ENCODE results near the gene ISX.
"Not testable (repeated sequence)": the region's sequence is repeated elsewhere in the genome, so short reads cannot be mapped to it uniquely, and the experiment has no call there.

The ISX gene

GRCh38 chr22:35050038-35050437 lies 15.9 kb upstream of the ISX start:
- intact Hi-C loops (cut with DNase I); DNase-seq: not testable (repeated sequence)

- DNase-seq = no peak
- intact Hi-C loops (cut with DNase I) = no loop called here
Measured at GRCh38 chr22:35051013-35051535, 14.9 kb upstream of the ISX start.

- intact Hi-C loops (cut with DNase I) = no loop called here
- no peak for DNase-seq
Measured at GRCh38 chr22:35051791-35052190, 14.2 kb upstream of the ISX start.

GRCh38 chr22:35053060-35053835 lies 12.7 kb upstream of the ISX start:
- DNase-seq = no peak
- intact Hi-C loops (cut with DNase I) = no loop called here

GRCh38 chr22:35054064-35054463 lies 11.9 kb upstream of the ISX start:
- intact Hi-C loops (cut with DNase I) = no loop called here
- DNase-seq = no peak

GRCh38 chr22:35056486-35056885 lies 9.5 kb upstream of the ISX start:
- no peak for DNase-seq
- intact Hi-C loops (cut with DNase I) = no loop called here

GRCh38 chr22:35057155-35057554 lies 8.8 kb upstream of the ISX start:
- intact Hi-C loops (cut with DNase I) = no loop called here
- DNase-seq = no peak

GRCh38 chr22:35059632-35060031 lies 6.3 kb upstream of the ISX start:
- DNase-seq = no peak
- intact Hi-C loops (cut with DNase I) = no loop called here

- intact Hi-C loops (cut with DNase I) = no loop called here
- DNase-seq = no peak
Measured at GRCh38 chr22:35064664-35065063, 1.3 kb upstream of the ISX start.

GRCh38 chr22:35065183-35065582 lies 775 bp upstream of the ISX start:
- intact Hi-C loops (cut with DNase I) = no loop called here
- DNase-seq = no peak

- no peak for DNase-seq
- intact Hi-C loops (cut with DNase I) = no loop called here
Measured at GRCh38 chr22:35066768-35067167, 810 bp downstream of the ISX start.

- intact Hi-C loops (cut with DNase I) = no loop called here
- DNase-seq = peak in 1 of 42 donors; percentile 12
Measured at GRCh38 chr22:35069541-35069940, 3.6 kb downstream of the ISX start.

GRCh38 chr22:35070451-35071093 lies 4.6 kb downstream of the ISX start:
- no peak for DNase-seq
- intact Hi-C loops (cut with DNase I) = no loop called here

- intact Hi-C loops (cut with DNase I) = no loop called here
- DNase-seq = no peak
Measured at GRCh38 chr22:35071784-35072183, 5.8 kb downstream of the ISX start.

- no peak for DNase-seq
- intact Hi-C loops (cut with DNase I) = no loop called here
Measured at GRCh38 chr22:35072925-35073324, 7.0 kb downstream of the ISX start.

- intact Hi-C loops (cut with DNase I) = no loop called here
- no peak for DNase-seq
Measured at GRCh38 chr22:35074583-35074982, 8.6 kb downstream of the ISX start.

GRCh38 chr22:35076630-35077029 lies 10.7 kb downstream of the ISX start:
- intact Hi-C loops (cut with DNase I) = no loop called here
- DNase-seq = peak in 1 of 42 donors; percentile 17

GRCh38 chr22:35085621-35086020 lies 19.7 kb downstream of the ISX start:
- no peak for DNase-seq
- intact Hi-C loops (cut with DNase I) = no loop called here

GRCh38 chr22:35089139-35089538 lies 23.2 kb downstream of the ISX start:
- intact Hi-C loops (cut with DNase I) = no loop called here
- no peak for DNase-seq

- DNase-seq = no peak
- intact Hi-C loops (cut with DNase I) = no loop called here
Measured at GRCh38 chr22:35092406-35092805, 26.4 kb downstream of the ISX start.

- DNase-seq = no peak
- intact Hi-C loops (cut with DNase I) = no loop called here
Measured at GRCh38 chr22:35098921-35099320, 33.0 kb downstream of the ISX start.
